Stimulated activated CD4-positive, alpha-beta T cell treated with anti-CD3 and anti-CD28 coated beads, Interleukin-1b, Interleukin-23, amount 100 ng/mL, for 4 hours (primary cell): ENCODE results near the gene PIGH.
"Not testable (repeated sequence)": the region's sequence is repeated elsewhere in the genome, so short reads cannot be mapped to it uniquely, and the experiment has no call there.

ENCODE experiments used
- DNase-seq, 2 donors: peaks; one replicate each; pipeline ENCODE4 v3.0.0-alpha.2; 2020; ENCODE audit warnings: low read depth in 2 of 2

The PIGH gene

DNA sequence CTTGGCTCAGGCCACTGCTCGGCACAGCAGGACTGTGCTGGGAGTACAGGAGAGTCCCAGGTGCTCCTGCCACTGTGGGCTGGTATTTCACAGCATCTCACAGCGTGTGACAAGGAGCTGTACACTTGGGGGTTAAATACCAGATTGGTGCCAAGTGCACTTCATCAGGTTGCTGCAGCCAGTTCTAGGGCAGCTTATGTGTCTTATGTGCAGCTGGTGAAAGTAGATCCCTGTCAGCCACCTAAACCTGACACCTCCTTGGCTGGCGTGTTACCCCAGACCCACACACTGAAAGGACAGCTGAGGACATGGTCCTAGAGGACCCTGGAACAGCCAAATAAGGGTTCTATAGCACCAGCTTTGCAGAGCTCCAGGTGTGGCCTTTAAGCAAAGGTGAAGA, 48.1 kb downstream of the PIGH start:
- DNase-seq: no peak

- no peak for DNase-seq
Observed at GRCh38 chr14:67551123-67551522, 48.9 kb downstream of the PIGH start.

GRCh38 chr14:67549734-67550133, 50.3 kb downstream of the PIGH start:
- DNase-seq: no peak

- no peak for DNase-seq
Observed at GRCh38 chr14:67547224-67547780, 52.8 kb downstream of the PIGH start.

GRCh38 chr14:67544590-67544989, 55.5 kb downstream of the PIGH start:
- no peak for DNase-seq

DNA sequence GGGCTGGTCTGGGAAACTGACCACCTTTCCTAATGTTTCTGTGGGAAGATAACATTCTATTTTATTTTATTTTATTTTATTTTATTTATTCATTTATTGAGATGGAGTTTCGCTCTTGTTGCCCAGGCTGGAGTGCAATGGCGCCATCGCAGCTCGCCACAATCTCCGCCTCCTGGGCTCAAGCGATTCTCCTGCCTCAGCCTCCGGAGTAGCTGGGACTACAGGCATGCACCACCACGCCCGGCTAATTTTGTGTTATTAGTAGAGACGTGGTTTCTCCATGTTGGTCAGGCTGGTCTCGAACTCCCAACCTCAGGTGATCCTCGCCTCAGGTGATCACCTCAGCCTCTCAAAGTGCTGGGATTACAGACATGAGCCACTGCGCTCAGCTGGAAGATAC, 57.4 kb downstream of the PIGH start:
- not testable (repeated sequence) for DNase-seq

GRCh38 chr14:67541448-67542387, 58.4 kb downstream of the PIGH start:
- DNase-seq: no peak
